Endothelial cell of umbilical vein (primary cell): Measurements from ENCODE around the gene CFAP100. TPM values are rescaled to one million over a fixed set of nuclear protein-coding genes. Genes with fewer than 3 reads are reported as not detected.

ENCODE experiments used
- BruUV-seq: library from RNA; stranded (reverse); fragments of 400-500 nt; replicated peaks from 2 replicates; lab custom pipeline; 2021; lab: Mats Ljungman, UMichigan
- CTCF ChIA-PET: fragments of 300-600, 350-600 bp; sonication (Branson Sonifier 250); formaldehyde crosslinking; loops from one replicate; lab custom pipeline; 2021; ENCODE audit warnings: antibody characterized with exemption, inconsistent platforms; lab: Charles Lee
- POLR2A ChIA-PET: fragments of 300-600, 350-600 bp; sonication (Branson Sonifier 250); formaldehyde crosslinking; loops from one replicate; lab custom pipeline; 2021; ENCODE audit warnings: antibody characterized with exemption, inconsistent platforms; lab: Charles Lee
- DNase-seq: peaks from one replicate; pipeline ENCODE4 v3.0.0-alpha.2; 2011; ENCODE audit warnings: low read depth, low spot score
- FAIRE-seq: peaks from 2 replicates; lab custom pipeline; 2011; peaks lifted over from hg19 to GRCh38; lab: Jason Lieb, UNC
- H2AFZ ChIP-seq: 2 replicates; pipeline ENCODE4 v1.6.0; 2012; ENCODE audit warnings: low read depth, low read length, control low read depth, inconsistent platforms
- H3K27ac ChIP-seq: 2 replicates; pipeline ENCODE4 v1.5.1; 2011; ENCODE audit warnings: low read depth, mild to moderate bottlenecking, control low read depth, low read length, moderate library complexity; ENCODE audit not compliant: insufficient read depth
- H3K27me3 ChIP-seq, 2 experiments: 2 replicates each; pipeline versions ENCODE4 v1.6.0 to v1.6.1; 2011; ENCODE audit warnings: low read length in 2 of 2, mixed read lengths in 1 of 2; ENCODE audit not compliant: control insufficient read depth in 2 of 2, insufficient read depth in 2 of 2
- H3K36me3 ChIP-seq, 2 experiments: 2 replicates in 1 of 2; 3 replicates in 1 of 2; pipeline ENCODE4 v1.5.1; 2011; ENCODE audit warnings: low read length in 2 of 2, mild to moderate bottlenecking in 1 of 2, moderate library complexity in 1 of 2; ENCODE audit not compliant: control insufficient read depth in 2 of 2, insufficient read depth in 2 of 2; ENCODE audit errors: extremely low read depth in 1 of 2
- H3K4me1 ChIP-seq: 3 replicates; pipeline ENCODE4 v1.5.1; 2011; ENCODE audit warnings: mild to moderate bottlenecking, low read length; ENCODE audit not compliant: control insufficient read depth, insufficient read depth; ENCODE audit errors: extremely low read depth
- H3K4me2 ChIP-seq: 2 replicates; pipeline ENCODE4 v1.6.1; 2011; ENCODE audit warnings: low read length, control low read depth, mixed read lengths; ENCODE audit not compliant: insufficient read depth
- H3K4me3 ChIP-seq, 3 experiments: fragments of 200-600 bp in 1 of 3; sonication (generic), shearing (Covaris generic) in 1 of 3; replicated peaks in 1 of 3; 2 replicates each; pipeline ENCODE4 v1.5.1; 2011 to 2016; ENCODE audit warnings: control low read depth in 3 of 3, low read length in 3 of 3, mild to moderate bottlenecking in 2 of 3, inconsistent platforms in 1 of 3, low read depth in 1 of 3, moderate library complexity in 1 of 3; ENCODE audit not compliant: insufficient read depth in 1 of 3
- H3K79me2 ChIP-seq: 2 replicates; pipeline ENCODE4 v1.6.0; 2012; ENCODE audit warnings: low read length, inconsistent platforms; ENCODE audit not compliant: control insufficient read depth, insufficient read depth
- H3K9ac ChIP-seq: replicated peaks from 2 replicates; pipeline ENCODE3; 2011; ENCODE audit warnings: low read length, control low read depth; ENCODE audit not compliant: insufficient read depth; ENCODE audit errors: extremely low read depth
- H3K9me1 ChIP-seq: replicated peaks from 3 replicates; pipeline ENCODE4 v1.6.0; 2011; ENCODE audit warnings: mild to moderate bottlenecking, low read length; ENCODE audit not compliant: control insufficient read depth, insufficient read depth; ENCODE audit errors: extremely low read depth
- H3K9me3 ChIP-seq: replicated peaks from 2 replicates; pipeline ENCODE4 v1.5.1; 2012; ENCODE audit warnings: low read length, inconsistent platforms; ENCODE audit not compliant: control insufficient read depth, insufficient read depth
- H4K20me1 ChIP-seq: replicated peaks from 2 replicates; pipeline ENCODE3; 2011; ENCODE audit warnings: mild to moderate bottlenecking, low read length; ENCODE audit not compliant: control insufficient read depth, insufficient read depth; ENCODE audit errors: extremely low read depth
- CTCF ChIP-seq, 2 donors: IDR thresholded peaks; 1 replicate in 1 of 2; 2 replicates in 1 of 2; pipeline ENCODE4 v1.5.1; 2011; ENCODE audit warnings: low read length in 2 of 2, mild to moderate bottlenecking in 2 of 2, moderate library complexity in 2 of 2, control low read depth in 1 of 2, inconsistent platforms in 1 of 2, low read depth in 1 of 2; ENCODE audit not compliant: insufficient read depth in 1 of 2; ENCODE audit errors: extremely low read depth in 1 of 2
- EZH2 ChIP-seq: IDR thresholded peaks from 2 replicates; pipeline ENCODE4 v1.6.1; 2012; ENCODE audit warnings: borderline replicate concordance, low read depth, mild to moderate bottlenecking, moderate library complexity, low read length, inconsistent platforms; ENCODE audit not compliant: severe bottlenecking
- FOS ChIP-seq: IDR thresholded peaks from 2 replicates; pipeline ENCODE4 v1.6.1; 2011; ENCODE audit warnings: mild to moderate bottlenecking, low read length, moderate library complexity, borderline replicate concordance; ENCODE audit not compliant: insufficient read depth
- GATA2 ChIP-seq: IDR thresholded peaks from 2 replicates; pipeline ENCODE4 v1.7.0; 2011; ENCODE audit warnings: low read depth, mild to moderate bottlenecking, moderate library complexity, mixed read lengths, low read length; ENCODE audit not compliant: insufficient read length, insufficient read depth
- JUN ChIP-seq: IDR thresholded peaks from 2 replicates; pipeline ENCODE4 v1.6.1; 2011; ENCODE audit warnings: borderline replicate concordance, low read depth; ENCODE audit not compliant: insufficient read length, insufficient read depth
- MYC ChIP-seq: IDR thresholded peaks from one replicate; pipeline ENCODE4 v1.6.1; 2011; ENCODE audit warnings: mild to moderate bottlenecking, low read depth, low read length
- POLR2A ChIP-seq: IDR thresholded peaks from 2 replicates; pipeline ENCODE4 v1.6.1; 2012; ENCODE audit warnings: low read depth, mild to moderate bottlenecking, control low read depth, low read length
- POLR2AphosphoS5 ChIP-seq: IDR thresholded peaks from 2 replicates; pipeline ENCODE4 v1.6.1; 2012; ENCODE audit warnings: low read depth, mild to moderate bottlenecking, control low read depth, low read length, moderate library complexity; ENCODE audit not compliant: insufficient read depth
- dilution Hi-C: fragments of 300-500 bp; cut with MboI; formaldehyde crosslinking; loops from one replicate; pipeline ENCODE4 v1.15.0; 2019; ENCODE audit warnings: low sequenced_read_pairs; ENCODE audit not compliant: extremely low pct_ligation_motif_present
- intact Hi-C: fragments of 100-400 bp; cut with micrococcal nuclease; formaldehyde crosslinking; loops from one replicate; pipeline ENCODE4 v1.10.0; 2022
- polyA plus RNA-seq, 4 experiments: library from polyadenylated mRNA; depleted of rRNA in 3 of 4; stranded (reverse) in 3 of 4; unstranded in 1 of 4; fragments of >200 nt; gene quantifications; 2 replicates each; pipeline versions ENCODE4 v1.2.1 to v1.2.3, GENCODE V29; 2011 to 2012; ENCODE audit warnings: missing spikeins in 1 of 4
- total RNA-seq: library from RNA; stranded (reverse); gene quantifications from 2 replicates; pipeline ENCODE4 v1.2.3, GENCODE V29; 2021
- TF ChIP-seq, protein P1 (sequence below): IDR thresholded peaks from 2 replicates; pipeline ENCODE4 v1.6.1; 2011; ENCODE audit not compliant: insufficient read depth, insufficient read length

The CFAP100 gene
- total and polyA plus RNA-seq, 2 donors (not counting 3 experiments of a cell fraction or from before 2014, with no cell fraction given): not detected

- CTCF ChIA-PET: no interaction called here
- intact Hi-C loops: no loop called here
- dilution Hi-C loops: no loop called here
Observed at GRCh38 chr3:126466886-126467610, 72.3 kb downstream of the CFAP100 start.

More at GRCh38 chr3:126466886-126467610, 72.3 kb downstream of the CFAP100 start:
- DNase-seq (no peak), FAIRE-seq (no peak)
- H3K79me2 ChIP-seq: peaks cover 26% of the 10 kb centered on the region
- TF ChIP-seq FOS: no peak
- TF ChIP-seq POLR2AphosphoS5: no peak
- no peak for TF ChIP-seq EZH2
- no peak for TF ChIP-seq CTCF (IDR thresholded peaks at IDR 0.05; ENCODE audit: extremely low read depth in 1 of 2, insufficient read depth in 1 of 2, low read depth in 1 of 2, low read length in 2 of 2)
- TF ChIP-seq POLR2A: no peak
- TF ChIP-seq, protein P1, sequence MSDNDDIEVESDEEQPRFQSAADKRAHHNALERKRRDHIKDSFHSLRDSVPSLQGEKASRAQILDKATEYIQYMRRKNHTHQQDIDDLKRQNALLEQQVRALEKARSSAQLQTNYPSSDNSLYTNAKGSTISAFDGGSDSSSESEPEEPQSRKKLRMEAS: no peak
- TF ChIP-seq MYC: no peak
- no peak for TF ChIP-seq GATA2
- TF ChIP-seq JUN: no peak
- peaks cover 20 to 65% of the 10 kb centered on the region in 2 experiments for H3K36me3 ChIP-seq
- POLR2A ChIA-PET: no interaction called here
- no peaks in the 10 kb centered on the region for H3K9me1 ChIP-seq
- H3K4me3 ChIP-seq: no peak overlapping the region
- H3K27ac ChIP-seq: no peak overlapping the region
- no peaks in the 10 kb centered on the region for H4K20me1 ChIP-seq
- no peak overlapping the region for H2AFZ ChIP-seq
- no peak overlapping the region for H3K9ac ChIP-seq
- peaks cover 3% of the 10 kb centered on the region for H3K4me1 ChIP-seq
- BruUV-seq: no TSS peak
- no peak overlapping the region for H3K4me2 ChIP-seq
- H3K27me3 ChIP-seq: no peaks in the 10 kb centered on the region
- no peaks in the 10 kb centered on the region for H3K9me3 ChIP-seq
